ENCODE results near the gene SPAG6. TPM values are rescaled to one million over a fixed set of nuclear protein-coding genes. Genes with fewer than 3 reads are reported as not detected.
A peak's percentile ranks its signal among the peaks of the same experiment; 100 is the strongest.
"Not testable (repeated sequence)": the region's sequence is repeated elsewhere in the genome, so short reads cannot be mapped to it uniquely, and the experiment has no call there.

Gene SPAG6
- total RNA-seq, 2 donors from 2014 or later, result not detected

DNA sequence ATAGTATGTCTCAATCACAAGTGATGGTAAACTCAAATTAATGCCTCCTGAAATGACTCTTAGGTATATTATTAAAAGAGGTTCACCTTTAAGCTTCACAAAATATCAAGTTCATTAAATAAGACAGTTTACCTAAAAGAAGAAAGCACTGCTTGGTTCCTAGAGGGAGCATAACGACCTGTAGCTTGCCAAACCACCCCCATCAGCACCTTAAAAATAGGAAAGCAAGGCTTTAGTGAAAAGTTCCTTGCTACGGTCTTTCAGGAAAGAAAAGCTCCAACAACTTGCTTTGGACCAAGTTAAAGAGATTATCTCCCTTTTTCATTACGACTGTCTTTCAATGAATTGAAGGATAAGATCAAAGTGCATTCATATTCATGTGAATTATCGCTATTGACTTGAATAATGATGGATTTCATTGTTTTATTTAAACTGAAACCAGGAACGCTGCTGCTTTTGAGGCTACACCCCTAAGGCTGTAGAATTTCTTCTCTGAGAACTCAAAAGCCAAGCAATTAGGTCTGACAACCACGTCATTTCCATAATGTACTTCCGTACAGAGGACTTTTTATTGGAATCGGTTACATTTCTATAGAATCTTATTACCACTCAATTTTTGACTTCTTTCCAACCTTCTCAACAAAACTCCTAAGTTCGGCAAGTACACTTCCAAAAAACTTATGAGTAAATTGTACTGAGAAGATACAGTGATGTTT lies 7.0 kb upstream of the SPAG6 start:
- ATAC-seq, result no peak
- no peak for DNase-seq
- intact Hi-C loops (cut with DNase I, micrococcal nuclease), result no loop called here

- intact Hi-C loops (cut with DNase I, micrococcal nuclease), result no loop called here
- no peak for DNase-seq
- no peak for ATAC-seq
Measured at GRCh38 chr10:22338931-22339330, 6.4 kb upstream of the SPAG6 start.

GRCh38 chr10:22339761-22340328 lies 5.5 kb upstream of the SPAG6 start:
- intact Hi-C loops (cut with DNase I, micrococcal nuclease), result no loop called here
- DNase-seq (no peak), ATAC-seq (no peak)

- ATAC-seq (peak; percentile 74), DNase-seq (peak; percentile 58 to 71)
- intact Hi-C loops (cut with DNase I, micrococcal nuclease), result no loop called here
Measured at GRCh38 chr10:22340329-22341189, 4.7 kb upstream of the SPAG6 start.

DNA sequence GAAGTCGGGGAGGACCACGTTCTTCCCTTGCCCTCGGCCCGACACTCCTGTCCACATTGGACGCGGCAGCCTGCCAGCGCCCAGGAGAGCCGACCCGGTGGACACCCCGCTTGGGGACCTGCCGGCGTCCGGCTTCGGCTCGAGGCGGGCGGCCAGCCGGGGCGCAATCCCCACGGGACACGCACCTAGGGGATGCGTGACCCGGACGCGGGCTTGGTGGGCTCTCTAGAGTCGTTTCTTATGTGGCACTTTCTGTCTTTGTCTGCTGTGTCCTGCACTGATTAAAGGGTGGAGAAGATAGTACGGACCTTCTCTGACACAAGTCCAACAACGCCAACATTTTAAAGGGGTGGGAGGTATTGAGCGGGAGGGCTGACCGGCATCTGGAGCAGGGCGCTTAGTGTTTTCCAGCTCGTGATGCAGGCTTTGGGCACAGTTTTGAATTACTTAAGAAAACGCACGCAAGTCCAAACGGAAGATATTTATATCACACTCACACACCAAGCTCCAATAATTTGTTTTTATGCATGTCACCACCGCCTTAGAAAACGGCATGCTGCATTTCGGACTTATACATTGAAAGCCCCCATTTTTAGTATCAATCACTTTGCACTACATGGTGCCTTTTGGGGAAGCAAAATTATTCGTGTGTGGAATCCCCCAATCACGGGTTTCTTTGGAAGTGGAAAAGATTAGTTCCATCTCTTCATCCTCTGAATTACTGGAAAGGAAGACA lies 3.9 kb upstream of the SPAG6 start:
- ATAC-seq (peak; percentile 26), DNase-seq (no peak)
- intact Hi-C loops (cut with DNase I, micrococcal nuclease), result no loop called here

DNA sequence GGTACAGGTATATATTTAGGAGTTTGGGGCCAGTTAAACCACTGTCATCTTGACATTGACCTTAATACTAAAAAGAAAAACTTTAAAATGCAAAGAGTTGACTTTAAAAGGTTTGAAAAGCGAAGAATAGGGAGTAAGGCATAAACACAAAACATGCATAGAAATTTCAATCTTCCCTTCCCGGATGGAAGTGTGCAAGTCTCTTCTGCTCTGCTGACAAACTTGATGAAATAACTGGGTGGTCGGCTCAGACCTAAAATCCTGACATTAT lies 3.4 kb upstream of the SPAG6 start:
- DNase-seq, result no peak
- no peak for ATAC-seq
- intact Hi-C loops (cut with DNase I, micrococcal nuclease), result no loop called here

DNA sequence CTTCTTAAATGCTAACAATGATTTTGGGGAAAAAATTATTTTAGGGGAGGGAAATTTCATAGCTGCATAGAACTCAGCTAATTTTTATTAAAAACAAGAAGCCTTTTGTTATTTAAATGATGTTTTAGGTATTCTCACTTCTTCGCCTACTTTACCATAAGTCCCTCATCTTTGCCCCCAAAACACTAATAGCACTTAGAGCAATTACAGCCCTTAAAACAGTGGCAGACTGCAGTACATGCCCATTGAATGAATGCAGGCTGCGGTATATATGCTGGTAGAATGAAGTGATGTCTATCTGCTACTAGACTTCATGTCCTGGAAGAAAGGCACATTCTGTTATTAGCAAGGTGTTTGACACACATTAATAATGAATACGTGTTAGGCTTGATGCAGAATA lies 2.9 kb upstream of the SPAG6 start:
- ATAC-seq (no peak), DNase-seq (no peak)
- intact Hi-C loops (cut with DNase I, micrococcal nuclease), result no loop called here

- ATAC-seq, result no peak
- intact Hi-C loops (cut with DNase I, micrococcal nuclease), result no loop called here
- no peak for DNase-seq
Measured at GRCh38 chr10:22343731-22344130, 1.6 kb upstream of the SPAG6 start.

DNA sequence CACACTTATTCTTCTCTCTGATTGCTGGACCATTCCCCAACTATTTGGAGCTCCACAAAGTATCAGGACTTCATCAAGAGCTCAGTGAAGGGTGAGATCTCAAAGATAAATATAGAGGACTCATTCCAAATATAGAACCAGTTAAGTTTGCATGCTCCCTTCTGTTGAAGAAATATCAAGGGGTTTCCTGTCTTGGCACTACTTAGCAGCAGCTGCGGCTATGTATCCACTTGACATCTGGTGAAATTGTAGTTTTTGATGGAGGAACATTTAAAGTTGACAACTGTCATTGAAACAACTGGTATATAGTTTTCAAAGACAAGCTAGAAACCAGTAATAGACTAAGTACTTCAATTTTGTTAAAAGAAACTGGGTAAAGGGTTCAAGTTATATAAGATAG lies 1.0 kb upstream of the SPAG6 start:
- no peak for ATAC-seq

DNA sequence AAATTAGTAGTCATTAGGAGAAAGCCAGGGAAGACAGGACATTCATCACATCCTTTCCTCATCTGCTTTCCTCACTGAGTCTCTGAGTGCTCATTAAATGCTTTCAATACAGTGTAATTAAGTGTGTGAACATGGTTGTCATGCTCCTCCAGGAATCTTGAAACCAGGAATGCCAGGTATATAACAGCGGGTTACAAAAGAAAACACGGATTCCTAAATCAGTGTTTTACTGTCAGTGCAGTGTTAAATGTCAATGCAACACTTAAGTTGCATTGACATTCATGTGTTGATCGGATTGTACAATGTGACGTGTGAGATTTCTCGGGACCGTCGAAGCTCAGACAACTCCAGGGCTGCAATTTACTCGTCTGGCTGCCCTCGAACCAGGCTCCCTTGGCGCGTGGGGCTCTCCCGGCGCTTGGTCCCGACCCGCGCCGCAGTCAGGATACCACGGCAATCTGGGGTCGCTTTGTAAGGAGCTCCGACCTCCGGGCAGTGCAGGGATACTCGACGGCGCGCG lies 455 bp upstream of the SPAG6 start:
- intact Hi-C loops (cut with DNase I, micrococcal nuclease), result no loop called here
- ATAC-seq, result no peak

More for the DNA sequence above, 1.0 kb upstream of the SPAG6 start:
- DNase-seq, result no peak
- intact Hi-C loops (cut with DNase I, micrococcal nuclease), result no loop called here

DNA sequence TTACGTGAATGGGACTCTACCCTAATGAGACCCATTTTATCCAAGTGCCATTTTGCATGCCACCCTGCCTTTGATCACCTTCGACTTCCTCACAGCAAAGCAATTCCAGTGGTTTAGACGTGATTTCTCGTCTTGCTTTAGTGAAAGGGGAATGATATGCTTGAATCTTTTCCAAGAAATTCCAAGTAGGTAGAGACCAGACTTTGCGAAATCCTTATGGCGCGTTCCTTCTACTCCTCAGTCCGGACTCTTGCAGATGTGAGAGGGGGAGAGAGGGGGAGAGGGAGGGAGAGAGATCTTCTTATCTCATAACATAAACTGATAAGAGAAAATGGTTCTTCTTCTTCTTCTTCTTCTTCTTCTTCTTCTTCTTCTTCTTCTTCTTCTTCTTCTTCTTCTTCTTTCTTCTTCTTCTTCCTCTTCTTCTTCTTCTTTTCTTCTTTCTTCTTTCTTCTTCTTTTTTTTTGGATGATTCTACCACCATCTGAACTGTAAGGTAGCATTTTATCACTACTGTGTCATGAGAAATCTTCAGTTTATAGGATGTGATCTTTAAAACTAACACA lies 883 bp downstream of the SPAG6 start:
- ATAC-seq (no peak), DNase-seq (no peak)
- intact Hi-C loops (cut with DNase I, micrococcal nuclease), result no loop called here

More for the DNA sequence above, 455 bp upstream of the SPAG6 start:
- DNase-seq, result no peak

DNA sequence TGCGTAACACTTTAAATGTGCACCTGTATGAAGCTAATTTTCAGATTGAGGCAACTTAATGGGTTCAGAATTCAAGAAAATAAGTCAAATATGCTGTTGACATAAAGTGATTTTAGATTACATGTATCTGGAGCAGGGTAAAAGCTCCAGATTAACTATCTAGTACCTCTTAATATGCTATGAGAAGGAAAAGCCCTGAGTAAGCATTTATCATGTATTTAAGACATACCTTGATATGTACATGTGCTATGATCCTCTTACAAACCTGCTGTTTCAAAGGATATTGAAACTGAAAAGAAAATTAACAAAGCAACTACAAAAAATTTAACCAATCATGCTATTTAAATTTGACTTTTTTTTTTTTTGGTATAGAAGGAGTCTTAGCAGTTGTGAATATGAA lies 4.5 kb downstream of the SPAG6 start:
- ATAC-seq, result no peak
- intact Hi-C loops (cut with DNase I, micrococcal nuclease), result no loop called here
- DNase-seq, result no peak

- DNase-seq, result no peak
- intact Hi-C loops (cut with DNase I, micrococcal nuclease), result no loop called here
- no peak for ATAC-seq
Measured at GRCh38 chr10:22351131-22351703, 5.9 kb downstream of the SPAG6 start.

DNA sequence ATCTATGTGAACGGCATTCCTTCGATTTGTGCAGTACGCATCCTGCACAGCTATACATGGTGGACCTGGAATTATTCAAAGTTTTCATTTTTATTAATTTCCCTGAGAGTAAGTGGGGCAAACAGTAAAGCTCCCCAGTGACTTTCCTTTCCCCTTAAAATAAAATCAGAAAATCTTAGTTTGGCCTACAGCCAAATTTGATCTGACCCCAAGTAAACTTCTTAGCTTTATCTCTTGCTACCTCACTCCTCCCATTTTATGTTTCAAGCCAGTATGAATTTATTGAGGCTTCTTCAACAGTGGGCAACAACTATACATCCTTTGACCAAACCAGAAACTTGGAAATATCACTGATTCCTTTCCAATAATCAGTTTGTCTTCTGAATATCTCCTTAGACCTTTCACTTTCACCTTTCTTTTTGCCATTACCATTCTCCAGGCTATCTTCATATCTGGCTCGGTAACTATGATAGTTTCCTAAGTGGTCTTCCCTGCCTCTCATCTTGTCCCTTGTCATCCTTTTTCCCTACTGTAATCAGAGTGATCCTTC lies 11.1 kb downstream of the SPAG6 start:
- DNase-seq (no peak), ATAC-seq (no peak)
- intact Hi-C loops (cut with DNase I, micrococcal nuclease), result no loop called here

DNA sequence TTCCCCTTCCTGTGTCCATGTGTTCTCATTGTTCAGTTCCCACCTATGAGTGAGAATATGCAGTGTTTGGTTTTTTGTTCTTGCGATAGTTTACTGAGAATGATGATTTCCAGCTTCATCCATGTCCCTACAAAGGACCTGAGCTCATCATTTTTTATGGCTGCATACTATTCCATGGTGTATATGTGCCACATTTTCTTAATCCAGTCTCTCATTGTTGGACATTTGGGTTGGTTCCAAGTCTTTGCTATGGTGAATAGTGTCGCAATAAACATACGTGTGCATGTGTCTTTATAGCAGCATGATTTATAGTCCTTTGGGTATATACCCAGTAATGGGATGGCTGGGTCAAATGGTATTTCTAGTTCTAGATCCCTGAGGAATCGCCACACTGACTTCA lies 12.5 kb downstream of the SPAG6 start:
- intact Hi-C loops (cut with DNase I, micrococcal nuclease); ATAC-seq; DNase-seq: not testable (repeated sequence)

DNA sequence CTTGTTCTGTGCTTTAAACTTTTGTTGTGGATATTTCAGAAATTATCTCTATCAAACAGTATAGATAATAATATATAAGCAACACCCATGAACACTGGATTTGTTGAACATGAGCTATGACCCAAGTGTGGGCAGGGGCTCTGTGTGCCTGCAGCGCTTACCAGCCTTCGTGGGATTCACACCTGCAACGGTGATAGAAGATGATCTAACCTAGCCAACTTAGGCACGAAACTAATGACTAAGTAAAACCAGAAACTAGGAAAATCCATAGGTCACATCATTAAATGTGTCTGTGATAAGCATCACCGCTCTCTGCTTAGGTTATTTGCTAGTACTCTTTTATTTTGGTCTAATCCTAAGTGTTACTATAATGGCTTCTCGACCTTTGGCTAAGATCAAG lies 18.0 kb downstream of the SPAG6 start:
- ATAC-seq (no peak), DNase-seq (no peak)
- intact Hi-C loops (cut with DNase I, micrococcal nuclease), result no loop called here

DNA sequence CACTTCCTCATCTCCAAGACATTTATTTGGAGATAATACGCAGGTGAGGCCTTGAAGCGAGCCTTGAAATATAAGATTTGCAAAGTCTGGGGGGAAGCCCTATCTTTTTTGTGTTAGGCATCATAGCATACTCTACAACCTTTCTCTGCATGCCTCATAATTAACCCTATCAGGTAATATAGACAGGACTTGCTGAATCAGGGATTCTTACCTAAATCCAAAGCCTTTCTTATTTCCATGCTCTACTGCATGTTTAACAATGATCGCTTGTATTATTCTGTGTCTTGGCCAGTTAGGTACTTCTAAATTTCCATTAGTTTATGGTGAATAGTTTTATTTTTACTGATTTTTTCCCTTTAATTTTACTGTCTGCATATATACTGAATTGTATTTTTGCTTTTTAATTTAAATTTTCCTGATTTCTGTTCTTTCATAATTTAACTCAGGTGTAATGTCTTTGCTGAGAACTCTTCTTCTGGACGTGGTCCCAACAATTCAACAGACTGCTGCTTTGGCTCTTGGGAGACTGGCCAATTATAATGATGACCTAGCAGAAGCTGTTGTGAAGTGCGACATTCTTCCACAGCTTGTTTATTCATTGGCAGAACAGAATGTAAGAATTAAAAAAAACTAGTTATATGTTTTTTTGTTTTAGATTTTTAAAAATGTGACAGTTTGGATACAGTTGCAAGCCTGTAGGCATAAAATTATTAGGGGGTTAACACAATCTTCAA lies 19.3 kb downstream of the SPAG6 start:
- no peak for ATAC-seq
- intact Hi-C loops (cut with DNase I, micrococcal nuclease), result no loop called here

GRCh38 chr10:22365233-22365632 lies 19.9 kb downstream of the SPAG6 start:
- no peak for DNase-seq
- intact Hi-C loops (cut with DNase I, micrococcal nuclease), result no loop called here
- no peak for ATAC-seq

More for the DNA sequence above, 19.3 kb downstream of the SPAG6 start:
- DNase-seq, result no peak

Data from left colon (tissue), 2 donors.